Liver (tissue), 9 donors: ENCODE measurements around the gene BAIAP2L1. TPM values are rescaled to one million over a fixed set of nuclear protein-coding genes. Genes with fewer than 3 reads are reported as not detected.
A peak's percentile ranks its signal among the peaks of the same experiment; 100 is the strongest.

Experiments used
- DNase-seq: peaks from one replicate; pipeline ENCODE4 v3.0.0-alpha.2; 2017; ENCODE audit warnings: low spot score
- H3K27ac ChIP-seq, 2 donors: one replicate each; pipeline ENCODE4 v1.7.0; 2013; ENCODE audit warnings: inconsistent platforms in 2 of 2, low read length in 2 of 2, control low read depth in 1 of 2, low read depth in 1 of 2, mild to moderate bottlenecking in 1 of 2
- H3K27me3 ChIP-seq, 4 donors: one replicate each; pipeline versions ENCODE4 v1.6.1 to v1.7.0; 2013; ENCODE audit warnings: low read length in 3 of 4, inconsistent platforms in 1 of 4, mild to moderate bottlenecking in 1 of 4, moderate library complexity in 1 of 4; ENCODE audit not compliant: control insufficient read depth in 4 of 4, insufficient read depth in 4 of 4
- H3K36me3 ChIP-seq, 4 donors: one replicate each; pipeline versions ENCODE4 v1.6.1 to v1.7.0; 2013; ENCODE audit warnings: low read length in 3 of 4, mild to moderate bottlenecking in 3 of 4, low read depth in 1 of 4, moderate library complexity in 1 of 4; ENCODE audit not compliant: control insufficient read depth in 4 of 4, insufficient read depth in 3 of 4
- H3K4me1 ChIP-seq, 4 donors: one replicate each; pipeline versions ENCODE4 v1.6.1 to v1.7.0; 2013; ENCODE audit warnings: low read length in 3 of 4, mild to moderate bottlenecking in 3 of 4, moderate library complexity in 1 of 4; ENCODE audit not compliant: control insufficient read depth in 4 of 4, insufficient read depth in 4 of 4
- H3K4me3 ChIP-seq, 3 donors: one replicate each; pipeline versions ENCODE4 v1.6.1 to v1.7.0; 2013; ENCODE audit warnings: low read length in 3 of 3, control low read depth in 1 of 3, low read depth in 1 of 3, mild to moderate bottlenecking in 1 of 3
- H3K9ac ChIP-seq, 2 donors: one replicate each; pipeline ENCODE4 v1.7.0; 2013; ENCODE audit warnings: low read length in 2 of 2, mild to moderate bottlenecking in 2 of 2, moderate library complexity in 2 of 2, control low read depth in 1 of 2, low read depth in 1 of 2
- H3K9me3 ChIP-seq, 4 donors: one replicate each; pipeline versions ENCODE4 v1.6.1 to v1.7.0; 2013; ENCODE audit warnings: low read length in 3 of 4; ENCODE audit not compliant: control insufficient read depth in 4 of 4
- EGR1 ChIP-seq, 2 donors: IDR thresholded peaks; 2 replicates each; pipeline ENCODE4 v1.6.1; 2016 to 2018; ENCODE audit warnings: antibody characterized with exemption in 2 of 2, low read depth in 2 of 2
- FOXA1 ChIP-seq: IDR thresholded peaks from 2 replicates; pipeline ENCODE4 v1.6.1; 2016; ENCODE audit warnings: antibody characterized with exemption
- FOXA2 ChIP-seq: IDR thresholded peaks from 2 replicates; pipeline ENCODE4 v1.6.1; 2016; ENCODE audit warnings: antibody characterized with exemption
- GABPA ChIP-seq, 2 donors: IDR thresholded peaks in 1 of 2; conservative IDR thresholded peaks in 1 of 2; 2 replicates each; pipeline ENCODE4 v1.6.1; 2016; ENCODE audit warnings: antibody characterized with exemption in 2 of 2, mild to moderate bottlenecking in 1 of 2, moderate library complexity in 1 of 2
- HNF4A ChIP-seq, 2 donors: conservative IDR thresholded peaks; 2 replicates each; pipeline ENCODE4 v1.6.1; 2016; ENCODE audit warnings: antibody characterized with exemption in 2 of 2, mild to moderate bottlenecking in 2 of 2
- HNF4G ChIP-seq: IDR thresholded peaks from 2 replicates; pipeline ENCODE4 v1.6.1; 2016; ENCODE audit warnings: antibody characterized with exemption
- JUND ChIP-seq, 2 donors: IDR thresholded peaks; 2 replicates each; pipeline ENCODE4 v1.6.1; 2016; ENCODE audit warnings: antibody characterized with exemption in 2 of 2
- NR2F2 ChIP-seq: IDR thresholded peaks from 2 replicates; pipeline ENCODE4 v1.6.1; 2016; ENCODE audit warnings: antibody characterized with exemption
- RAD21 ChIP-seq, 2 donors: IDR thresholded peaks; 2 replicates each; pipeline ENCODE4 v1.6.1; 2016; ENCODE audit warnings: antibody characterized with exemption in 2 of 2, mild to moderate bottlenecking in 2 of 2
- RXRA ChIP-seq, 2 donors: IDR thresholded peaks; 2 replicates each; pipeline ENCODE4 v1.6.1; 2017 to 2018; ENCODE audit warnings: antibody characterized with exemption in 2 of 2, mild to moderate bottlenecking in 1 of 2
- SP1 ChIP-seq: IDR thresholded peaks from 2 replicates; pipeline ENCODE4 v1.6.1; 2018; ENCODE audit warnings: antibody characterized with exemption, mild to moderate bottlenecking
- TAF1 ChIP-seq: conservative IDR thresholded peaks from 2 replicates; pipeline ENCODE4 v1.6.1; 2016; ENCODE audit warnings: antibody characterized with exemption, mild to moderate bottlenecking
- YY1 ChIP-seq: IDR thresholded peaks from 2 replicates; pipeline ENCODE4 v1.6.1; 2016; ENCODE audit warnings: antibody characterized with exemption, mild to moderate bottlenecking
- WGBS: extraction: QIAGEN DNeasy Blood & Tissue Kit; methylation state at CpG from one replicate; pipeline ENCODE4 v1.1.7; 2013; 5-methylcytosine and 5-hydroxymethylcytosine counted together
- polyA plus RNA-seq, 2 donors: library from polyadenylated mRNA; stranded (reverse) in 1 of 2; unstranded in 1 of 2; fragments of 200-250 nt in 1 of 2; fragments of >200 nt in 1 of 2; fragmentation: Nextera tagmentation in 1 of 2; extraction: Ambion mirVana in 1 of 2; gene quantifications; one replicate each; pipeline versions ENCODE4 v1.2.1 to v1.2.3, GENCODE V29; 2013 to 2015
- total RNA-seq, 2 donors: library from RNA; depleted of rRNA; stranded (reverse); fragments of >200 nt; gene quantifications; one replicate each; pipeline ENCODE4 v1.2.3, GENCODE V29; 2014
- TF ChIP-seq, protein P1 (sequence below): IDR thresholded peaks from 2 replicates; pipeline ENCODE4 v1.6.1; 2016; ENCODE audit warnings: antibody characterized with exemption
- TF ChIP-seq, protein P2 (sequence below): fragments of 150-350 bp; IDR thresholded peaks from 2 replicates; pipeline ENCODE4 v1.5.1; 2017; ENCODE audit warnings: improper control_type of control experiment, low read depth, low read length; ENCODE audit not compliant: missing input control
- TF ChIP-seq, protein P3 (sequence below): IDR thresholded peaks from 2 replicates; pipeline ENCODE4 v1.6.1; 2016; ENCODE audit warnings: antibody characterized with exemption
- TF ChIP-seq, protein P4 (sequence below): IDR thresholded peaks from 2 replicates; pipeline ENCODE4 v1.6.1; 2016; ENCODE audit warnings: antibody characterized with exemption, mild to moderate bottlenecking
- TF ChIP-seq, protein P5 (sequence below): IDR thresholded peaks from 2 replicates; pipeline ENCODE4 v1.6.1; 2016; ENCODE audit warnings: antibody characterized with exemption
- donor health status: healthy.
- donor health status: healthy.
- donor health status: healthy.
- donor health status: healthy.
- donor health status: healthy.

BAIAP2L1 gene
- total and polyA plus RNA-seq, 4 donors: 5.4 to 8.9 (median 8.7) TPM

DNA sequence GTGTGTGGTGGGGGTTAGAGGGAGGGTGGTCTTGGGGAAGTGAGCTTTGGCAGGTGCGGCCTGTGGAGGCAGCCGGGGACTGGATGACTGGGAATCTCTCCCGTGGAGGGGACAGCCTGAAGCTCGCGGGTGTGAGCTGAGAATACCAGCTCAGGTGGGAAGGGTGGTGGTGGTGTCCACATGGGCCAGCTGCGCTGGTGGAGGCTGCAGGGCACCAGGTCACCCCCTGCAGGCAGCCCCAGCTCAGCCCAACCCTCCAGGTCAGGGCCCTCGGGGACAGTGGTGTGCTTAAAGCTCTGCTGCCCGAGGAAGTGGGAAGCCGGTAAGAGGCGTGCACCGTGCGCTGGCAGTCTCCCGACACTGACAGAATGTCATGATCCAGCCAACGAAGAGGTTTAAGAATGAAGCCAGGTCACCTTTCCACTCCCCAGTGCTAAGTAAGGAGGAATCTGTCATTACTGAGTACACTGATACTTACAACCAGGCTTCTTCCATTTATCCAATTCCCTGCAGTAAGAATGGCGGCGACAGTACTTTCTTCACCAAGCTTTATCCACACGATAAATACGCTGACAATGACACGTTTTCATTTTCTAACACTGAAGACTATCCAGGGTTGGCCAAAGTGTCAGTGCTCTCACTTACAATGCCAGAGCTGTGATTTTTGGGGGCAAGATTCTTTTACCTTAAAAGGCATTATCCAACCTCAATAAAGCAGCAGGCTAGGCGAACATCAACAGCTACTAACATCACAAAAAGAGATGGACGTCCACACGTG, 99.0 kb downstream of the BAIAP2L1 start (continued):
- peak; percentile 35 to 90 for TF ChIP-seq RXRA (IDR thresholded peaks at IDR 0.05)

DNA sequence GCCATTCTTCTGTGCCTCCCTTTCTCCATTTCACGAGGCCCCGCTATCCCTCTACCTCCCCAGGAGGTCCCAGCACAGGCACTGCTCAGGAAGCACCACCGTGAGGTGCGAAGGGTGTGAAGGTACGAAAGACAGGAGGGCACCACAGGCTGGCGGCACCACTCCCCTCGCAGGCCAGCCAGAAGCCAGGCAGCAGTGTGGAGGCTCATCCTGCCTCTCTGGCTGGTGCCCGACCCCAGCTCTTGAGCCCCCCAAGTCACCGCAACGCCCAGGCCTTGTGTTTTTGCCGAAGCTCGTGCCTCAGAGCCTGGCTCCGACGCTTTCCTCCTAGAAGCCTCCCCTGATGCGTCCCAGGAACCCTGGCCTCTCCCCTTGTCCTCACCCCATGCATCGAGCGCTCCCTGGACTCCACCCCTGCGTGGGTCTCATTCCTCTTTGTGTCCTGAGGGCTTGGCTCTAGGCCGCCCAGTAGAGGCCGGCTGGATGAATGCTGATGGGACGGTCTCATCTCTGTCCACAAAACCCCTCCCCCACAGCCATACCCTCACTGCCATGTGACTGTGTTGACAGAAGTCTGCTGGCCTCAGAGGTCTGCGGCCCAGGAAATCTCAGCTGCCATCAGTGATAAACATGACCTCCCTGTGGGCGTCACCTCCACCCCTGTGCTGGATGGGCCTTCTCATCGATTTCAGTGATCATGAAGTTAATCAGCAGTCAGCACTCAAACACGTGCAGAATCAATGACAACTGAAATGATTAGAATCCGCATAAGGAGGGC, 100.1 kb downstream of the BAIAP2L1 start:
- peak; percentile 73 for DNase-seq
- Histone ChIP-seq H3K4me1 (peaks cover 5 to 24% (median 12%) of the 10 kb centered on the region in 4 donors), H3K27ac (peak overlapping the region; percentile 37 to 50), H3K27me3 (no peaks in the 10 kb centered on the region), H3K9ac (no peak overlapping the region), H3K9me3 (no peaks in the 10 kb centered on the region), H3K36me3 (peaks cover 0 to 6% (median 1%) of the 10 kb centered on the region in 4 donors), H3K4me3 (no peak overlapping the region)
- TF ChIP-seq, protein P1, sequence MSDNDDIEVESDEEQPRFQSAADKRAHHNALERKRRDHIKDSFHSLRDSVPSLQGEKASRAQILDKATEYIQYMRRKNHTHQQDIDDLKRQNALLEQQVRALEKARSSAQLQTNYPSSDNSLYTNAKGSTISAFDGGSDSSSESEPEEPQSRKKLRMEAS: peak; percentile 89
- TF ChIP-seq RXRA (IDR thresholded peaks at IDR 0.05): peak; percentile 92 to 97
- peak; percentile 57 to 69 for TF ChIP-seq RAD21 (IDR thresholded peaks at IDR 0.05)
- TF ChIP-seq, protein P2, sequence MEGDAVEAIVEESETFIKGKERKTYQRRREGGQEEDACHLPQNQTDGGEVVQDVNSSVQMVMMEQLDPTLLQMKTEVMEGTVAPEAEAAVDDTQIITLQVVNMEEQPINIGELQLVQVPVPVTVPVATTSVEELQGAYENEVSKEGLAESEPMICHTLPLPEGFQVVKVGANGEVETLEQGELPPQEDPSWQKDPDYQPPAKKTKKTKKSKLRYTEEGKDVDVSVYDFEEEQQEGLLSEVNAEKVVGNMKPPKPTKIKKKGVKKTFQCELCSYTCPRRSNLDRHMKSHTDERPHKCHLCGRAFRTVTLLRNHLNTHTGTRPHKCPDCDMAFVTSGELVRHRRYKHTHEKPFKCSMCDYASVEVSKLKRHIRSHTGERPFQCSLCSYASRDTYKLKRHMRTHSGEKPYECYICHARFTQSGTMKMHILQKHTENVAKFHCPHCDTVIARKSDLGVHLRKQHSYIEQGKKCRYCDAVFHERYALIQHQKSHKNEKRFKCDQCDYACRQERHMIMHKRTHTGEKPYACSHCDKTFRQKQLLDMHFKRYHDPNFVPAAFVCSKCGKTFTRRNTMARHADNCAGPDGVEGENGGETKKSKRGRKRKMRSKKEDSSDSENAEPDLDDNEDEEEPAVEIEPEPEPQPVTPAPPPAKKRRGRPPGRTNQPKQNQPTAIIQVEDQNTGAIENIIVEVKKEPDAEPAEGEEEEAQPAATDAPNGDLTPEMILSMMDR: no peak
- peak; percentile 86 for TF ChIP-seq YY1
- peak in 1 of 2 donors; percentile 77 for TF ChIP-seq EGR1 (IDR thresholded peaks at IDR 0.05; ENCODE audit: low read depth in 2 of 2)
- TF ChIP-seq, protein P3, sequence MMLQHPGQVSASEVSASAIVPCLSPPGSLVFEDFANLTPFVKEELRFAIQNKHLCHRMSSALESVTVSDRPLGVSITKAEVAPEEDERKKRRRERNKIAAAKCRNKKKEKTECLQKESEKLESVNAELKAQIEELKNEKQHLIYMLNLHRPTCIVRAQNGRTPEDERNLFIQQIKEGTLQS: peak; percentile 59
- peak; percentile 88 for TF ChIP-seq SP1
- peak; percentile 65 for TF ChIP-seq NR2F2
- TF ChIP-seq, protein P4, sequence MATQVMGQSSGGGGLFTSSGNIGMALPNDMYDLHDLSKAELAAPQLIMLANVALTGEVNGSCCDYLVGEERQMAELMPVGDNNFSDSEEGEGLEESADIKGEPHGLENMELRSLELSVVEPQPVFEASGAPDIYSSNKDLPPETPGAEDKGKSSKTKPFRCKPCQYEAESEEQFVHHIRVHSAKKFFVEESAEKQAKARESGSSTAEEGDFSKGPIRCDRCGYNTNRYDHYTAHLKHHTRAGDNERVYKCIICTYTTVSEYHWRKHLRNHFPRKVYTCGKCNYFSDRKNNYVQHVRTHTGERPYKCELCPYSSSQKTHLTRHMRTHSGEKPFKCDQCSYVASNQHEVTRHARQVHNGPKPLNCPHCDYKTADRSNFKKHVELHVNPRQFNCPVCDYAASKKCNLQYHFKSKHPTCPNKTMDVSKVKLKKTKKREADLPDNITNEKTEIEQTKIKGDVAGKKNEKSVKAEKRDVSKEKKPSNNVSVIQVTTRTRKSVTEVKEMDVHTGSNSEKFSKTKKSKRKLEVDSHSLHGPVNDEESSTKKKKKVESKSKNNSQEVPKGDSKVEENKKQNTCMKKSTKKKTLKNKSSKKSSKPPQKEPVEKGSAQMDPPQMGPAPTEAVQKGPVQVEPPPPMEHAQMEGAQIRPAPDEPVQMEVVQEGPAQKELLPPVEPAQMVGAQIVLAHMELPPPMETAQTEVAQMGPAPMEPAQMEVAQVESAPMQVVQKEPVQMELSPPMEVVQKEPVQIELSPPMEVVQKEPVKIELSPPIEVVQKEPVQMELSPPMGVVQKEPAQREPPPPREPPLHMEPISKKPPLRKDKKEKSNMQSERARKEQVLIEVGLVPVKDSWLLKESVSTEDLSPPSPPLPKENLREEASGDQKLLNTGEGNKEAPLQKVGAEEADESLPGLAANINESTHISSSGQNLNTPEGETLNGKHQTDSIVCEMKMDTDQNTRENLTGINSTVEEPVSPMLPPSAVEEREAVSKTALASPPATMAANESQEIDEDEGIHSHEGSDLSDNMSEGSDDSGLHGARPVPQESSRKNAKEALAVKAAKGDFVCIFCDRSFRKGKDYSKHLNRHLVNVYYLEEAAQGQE: peak; percentile 70
- peak; percentile 98 for TF ChIP-seq FOXA1
- TF ChIP-seq, protein P5, sequence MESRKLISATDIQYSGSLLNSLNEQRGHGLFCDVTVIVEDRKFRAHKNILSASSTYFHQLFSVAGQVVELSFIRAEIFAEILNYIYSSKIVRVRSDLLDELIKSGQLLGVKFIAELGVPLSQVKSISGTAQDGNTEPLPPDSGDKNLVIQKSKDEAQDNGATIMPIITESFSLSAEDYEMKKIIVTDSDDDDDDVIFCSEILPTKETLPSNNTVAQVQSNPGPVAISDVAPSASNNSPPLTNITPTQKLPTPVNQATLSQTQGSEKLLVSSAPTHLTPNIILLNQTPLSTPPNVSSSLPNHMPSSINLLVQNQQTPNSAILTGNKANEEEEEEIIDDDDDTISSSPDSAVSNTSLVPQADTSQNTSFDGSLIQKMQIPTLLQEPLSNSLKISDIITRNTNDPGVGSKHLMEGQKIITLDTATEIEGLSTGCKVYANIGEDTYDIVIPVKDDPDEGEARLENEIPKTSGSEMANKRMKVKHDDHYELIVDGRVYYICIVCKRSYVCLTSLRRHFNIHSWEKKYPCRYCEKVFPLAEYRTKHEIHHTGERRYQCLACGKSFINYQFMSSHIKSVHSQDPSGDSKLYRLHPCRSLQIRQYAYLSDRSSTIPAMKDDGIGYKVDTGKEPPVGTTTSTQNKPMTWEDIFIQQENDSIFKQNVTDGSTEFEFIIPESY: peak; percentile 85
- TF ChIP-seq JUND (IDR thresholded peaks at IDR 0.05): peak; percentile 38 to 77
- TF ChIP-seq GABPA (IDR thresholded peaks at IDR 0.05 in 1 of 2, conservative IDR thresholded peaks at IDR 0.05 in 1 of 2): peak in 1 of 2 donors; percentile 66
- TF ChIP-seq HNF4A (conservative IDR thresholded peaks at IDR 0.05): peak; percentile 71 to 82
- no peak for TF ChIP-seq TAF1
- peak; percentile 22 for TF ChIP-seq HNF4G
- TF ChIP-seq FOXA2: peak; percentile 95
- 57% methylated on average over 26 of the region's 26 CpGs for WGBS
